Stimulated activated CD8-positive, alpha-beta memory T cell treated with anti-CD3 and anti-CD28 coated beads, Interleukin-12 subunit alpha, Interleukin-12 subunit beta, amount 100 ng/mL, for 24 hours (primary cell): Measurements from ENCODE around the gene CDC42EP3.

ENCODE experiments used
- DNase-seq: peaks from one replicate; pipeline ENCODE4 v3.0.0-alpha.2; 2020; ENCODE audit errors: extremely low read depth

CDC42EP3 gene

DNA sequence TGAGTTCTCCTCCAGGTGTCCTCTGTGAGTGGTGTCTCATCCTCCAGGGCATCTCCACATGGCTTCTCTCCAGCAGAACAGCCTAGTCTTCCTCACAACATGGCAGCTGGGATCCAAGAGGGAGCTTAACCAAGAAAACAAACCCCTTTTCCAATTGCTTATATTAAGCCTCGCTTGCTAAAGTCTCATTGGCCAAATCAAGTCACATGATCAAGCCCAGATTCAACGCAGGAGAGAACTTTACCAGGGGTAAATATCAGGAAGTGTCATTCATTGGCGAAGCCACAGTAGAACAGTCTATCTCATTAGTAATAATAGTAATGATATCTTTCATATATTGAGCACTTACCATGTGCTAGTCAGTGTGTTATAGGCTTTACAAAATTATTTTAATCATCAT, 53.1 kb downstream of the CDC42EP3 start:
- DNase-seq = no peak

DNA sequence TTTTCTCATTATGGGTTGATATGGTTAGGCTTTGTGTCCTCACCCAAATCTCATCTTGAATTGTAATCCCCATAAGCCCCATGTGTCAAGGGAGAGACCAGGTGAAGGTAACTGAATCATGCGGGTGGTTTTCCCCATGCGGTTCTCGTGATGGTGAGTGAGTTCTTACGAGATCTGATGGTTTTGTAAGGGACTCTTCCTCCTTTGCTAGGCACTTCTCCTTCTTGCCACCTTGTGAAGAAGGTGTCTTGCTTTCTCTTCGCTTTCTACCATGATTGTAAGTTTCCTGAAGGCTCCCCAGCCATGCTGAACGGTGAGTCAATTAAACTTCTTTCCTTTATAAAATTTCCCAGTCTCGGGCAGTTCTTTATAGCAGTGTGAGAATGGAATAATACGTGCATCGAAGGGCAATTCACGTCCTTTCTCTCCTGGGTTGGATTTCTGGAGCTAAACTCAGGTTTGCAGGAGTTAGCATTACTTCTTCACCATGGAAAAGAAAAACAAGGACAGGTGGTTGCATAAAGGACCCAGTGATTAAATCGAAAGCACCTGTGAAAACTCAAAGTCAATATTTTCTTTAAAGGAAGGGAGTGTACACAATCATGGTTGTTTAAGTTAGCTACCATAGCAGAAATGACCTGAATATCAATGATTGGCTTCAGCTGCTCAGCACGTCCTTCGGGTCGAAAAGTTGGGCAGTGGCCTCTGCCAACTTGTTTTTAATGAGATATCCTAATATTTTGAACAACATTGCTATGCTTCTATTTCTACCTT, 54.1 kb downstream of the CDC42EP3 start:
- DNase-seq = no peak

DNA sequence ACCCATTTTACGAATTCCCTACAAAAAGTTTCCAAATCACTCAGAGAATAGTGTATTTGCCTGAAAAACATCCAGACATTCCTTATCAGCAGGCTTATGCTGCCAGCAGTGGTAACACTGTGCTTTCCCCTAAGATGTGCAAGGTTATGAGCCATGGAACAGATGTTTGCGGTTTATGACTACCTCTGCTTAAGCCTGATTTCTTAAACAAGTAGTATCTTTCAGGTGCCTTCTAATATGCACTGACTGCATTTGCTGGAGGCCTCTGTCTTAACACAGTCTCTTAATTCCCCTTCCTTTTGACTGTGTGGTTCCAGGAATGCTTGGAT, 54.8 kb downstream of the CDC42EP3 start:
- no peak for DNase-seq

DNA sequence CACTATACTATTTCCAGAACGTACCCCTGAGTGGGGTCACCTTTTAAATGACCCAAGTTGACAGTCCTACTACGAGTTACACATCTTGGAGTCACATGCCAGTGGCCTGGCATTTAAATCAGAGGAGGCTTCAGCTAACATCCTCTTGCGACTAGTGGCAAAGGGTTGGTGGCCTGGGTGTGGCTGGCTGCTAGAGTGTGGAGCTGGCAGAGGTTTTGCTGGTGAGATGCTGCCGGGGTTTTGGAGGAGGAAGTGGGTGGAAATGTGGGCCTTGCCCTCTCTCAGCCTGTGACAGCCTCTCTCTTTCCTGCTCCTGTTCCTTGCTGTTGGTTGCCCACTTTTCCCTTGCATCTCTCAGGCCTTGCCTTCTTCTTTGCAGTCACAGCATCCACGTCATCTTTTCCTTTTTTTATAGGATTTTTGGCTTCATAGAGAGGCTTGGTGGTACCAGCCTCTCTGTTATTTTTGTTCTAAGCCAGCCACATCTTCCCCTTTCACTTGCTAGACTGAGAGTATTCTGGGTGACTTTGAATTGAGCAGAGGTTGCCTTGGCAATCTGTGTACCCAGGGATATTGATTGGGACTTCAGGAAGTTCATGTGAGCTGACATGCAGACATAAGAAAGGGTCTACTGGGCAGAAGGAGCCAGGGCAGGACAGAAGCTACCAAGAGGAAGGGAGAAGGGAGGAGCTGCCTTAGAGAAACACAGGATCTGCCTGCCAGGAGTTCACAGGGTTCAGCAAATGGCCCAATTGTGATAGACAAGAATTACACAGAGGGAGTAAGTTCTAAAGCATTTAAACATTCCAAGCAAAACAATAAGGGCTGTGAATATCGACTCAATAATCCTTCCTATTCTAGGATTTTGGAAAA, 55.4 kb downstream of the CDC42EP3 start:
- no peak for DNase-seq

DNA sequence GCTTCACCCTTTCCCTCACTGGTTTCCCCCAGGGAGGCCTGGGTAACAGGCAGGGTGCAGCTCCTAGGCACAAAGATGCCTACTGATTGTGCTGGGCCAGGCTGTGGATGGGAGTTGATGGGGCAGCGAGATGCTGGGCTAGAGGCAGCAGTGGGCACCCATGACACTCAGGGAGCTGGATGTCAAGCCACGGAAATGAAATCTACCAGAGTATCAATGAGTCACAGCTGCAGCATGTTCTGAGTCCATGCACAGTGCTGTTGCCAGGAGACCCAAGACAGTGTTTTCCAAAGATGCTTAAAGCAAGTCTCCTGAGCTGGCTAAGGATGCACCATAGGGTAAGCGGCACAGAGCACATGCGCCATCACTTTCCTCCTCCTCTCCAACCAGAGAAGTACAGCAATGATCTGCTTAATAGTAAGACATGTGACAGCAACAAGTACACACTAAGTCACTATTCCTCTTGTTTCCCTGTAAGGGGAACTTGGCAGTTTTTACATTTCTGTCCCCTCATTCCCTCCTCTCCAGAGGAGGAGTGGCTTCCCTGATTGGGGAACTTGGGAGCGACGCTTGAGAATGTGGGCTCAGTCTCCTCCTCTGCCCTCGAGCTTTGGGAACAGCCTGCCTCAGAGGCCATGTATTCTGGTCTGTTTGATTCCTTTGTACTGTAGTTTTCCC, 57.2 kb downstream of the CDC42EP3 start:
- no peak for DNase-seq

DNA sequence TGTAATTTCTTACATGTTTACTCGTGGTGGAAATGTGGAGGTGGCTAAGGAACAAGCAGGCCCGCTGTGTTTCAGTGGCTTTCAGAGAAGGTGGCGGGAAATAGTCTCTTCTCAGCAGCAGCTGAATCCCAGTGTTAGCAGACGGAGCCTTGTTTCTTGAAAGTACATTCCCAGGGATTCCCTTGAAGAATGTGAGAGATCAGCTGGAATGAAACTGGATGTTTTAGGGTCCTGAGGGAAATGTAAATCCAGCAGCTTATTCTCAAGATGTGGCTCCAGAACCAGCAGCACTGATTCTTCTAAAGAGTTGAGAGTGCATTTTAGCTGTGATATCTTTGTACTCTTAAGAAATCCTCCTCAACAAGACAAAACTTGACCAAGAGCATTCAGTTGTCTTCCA, 59.1 kb downstream of the CDC42EP3 start:
- no peak for DNase-seq

DNA sequence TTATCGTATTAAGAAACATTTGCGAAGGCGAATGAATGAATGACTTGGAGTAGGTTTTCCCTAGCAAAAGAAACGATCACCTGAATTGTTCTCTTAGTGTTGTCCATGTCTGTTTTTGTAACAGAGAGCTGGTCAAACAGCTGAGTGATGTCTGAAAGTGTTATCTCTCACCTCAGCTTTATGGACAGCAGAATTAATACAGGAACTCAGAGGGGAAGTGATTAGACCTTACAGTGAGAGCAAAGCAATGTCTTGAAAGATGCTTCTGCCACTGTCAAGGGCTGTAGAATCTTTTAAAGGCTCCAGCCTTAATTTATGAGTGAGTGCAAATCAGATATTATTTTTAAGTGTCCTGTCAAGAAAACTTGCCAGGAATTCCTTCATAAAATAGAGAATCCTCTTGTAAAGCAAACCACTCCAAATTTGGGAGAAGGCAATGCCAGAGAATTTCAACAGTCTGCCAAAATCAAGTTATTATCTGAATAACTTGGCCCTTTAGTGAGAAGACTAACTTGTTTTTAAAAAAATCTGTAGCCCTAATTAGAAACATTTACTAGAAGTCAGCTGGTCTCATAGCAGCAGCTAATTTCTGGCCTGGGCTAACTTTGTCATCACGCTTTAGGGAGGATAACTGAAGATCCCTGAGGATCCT, 60.7 kb downstream of the CDC42EP3 start:
- no peak for DNase-seq

DNA sequence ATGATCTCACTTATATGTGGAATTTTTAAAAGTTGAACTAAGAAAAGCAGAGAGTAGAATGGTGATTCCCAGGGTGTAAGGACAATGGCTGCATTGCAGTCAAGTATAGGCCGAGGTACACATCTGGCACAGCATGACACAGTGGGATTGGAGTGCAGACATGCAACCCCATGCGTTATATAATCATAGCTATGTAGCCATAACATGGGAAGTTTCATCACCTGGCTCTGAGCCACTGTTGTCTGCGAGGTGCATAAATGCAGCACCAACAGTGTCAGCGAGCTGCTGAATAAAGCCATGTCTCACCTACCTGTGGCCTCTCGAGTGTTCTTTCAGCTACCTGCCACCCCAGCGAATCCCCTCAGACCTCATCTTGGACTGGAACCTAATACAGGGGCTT, 61.7 kb downstream of the CDC42EP3 start:
- DNase-seq = no peak

DNA sequence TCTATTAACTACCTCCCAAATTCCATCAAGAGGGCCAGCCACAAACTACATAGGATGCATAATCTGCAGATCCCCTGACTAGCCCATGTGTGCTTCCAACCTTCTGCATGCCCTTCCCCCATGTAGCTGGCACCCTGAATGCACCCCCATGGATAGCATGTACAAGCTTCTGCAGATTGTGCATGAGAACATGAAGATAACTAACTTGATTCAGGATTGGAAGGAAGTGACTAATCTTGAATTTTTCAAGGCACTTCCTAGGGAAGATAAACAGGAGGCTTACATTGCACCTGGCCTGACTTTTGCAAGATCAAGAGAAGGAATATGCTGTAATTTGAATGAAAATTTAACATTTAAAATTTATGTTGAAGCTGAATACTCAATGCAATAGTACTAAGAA, 66.7 kb downstream of the CDC42EP3 start:
- DNase-seq = no peak

DNA sequence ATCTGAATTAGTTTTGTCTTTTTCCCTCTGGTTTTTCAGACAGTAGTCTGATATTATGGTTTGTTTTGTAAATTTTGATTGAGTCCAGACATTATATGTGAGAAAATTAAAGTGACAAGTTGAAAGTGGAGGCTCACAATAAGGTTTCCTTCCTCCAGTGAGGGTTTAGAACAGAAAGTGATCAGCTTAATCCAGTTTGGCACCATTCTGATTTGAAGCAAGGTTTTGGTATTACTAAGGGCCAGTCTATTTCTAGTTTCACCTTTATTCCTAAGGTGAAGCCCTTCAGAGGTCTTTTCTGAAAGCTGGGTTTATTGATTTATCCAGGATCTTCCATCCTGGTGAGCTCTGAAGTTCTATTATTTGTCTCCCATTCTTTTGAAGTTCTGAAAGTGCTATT, 68.7 kb downstream of the CDC42EP3 start:
- DNase-seq = no peak

DNA sequence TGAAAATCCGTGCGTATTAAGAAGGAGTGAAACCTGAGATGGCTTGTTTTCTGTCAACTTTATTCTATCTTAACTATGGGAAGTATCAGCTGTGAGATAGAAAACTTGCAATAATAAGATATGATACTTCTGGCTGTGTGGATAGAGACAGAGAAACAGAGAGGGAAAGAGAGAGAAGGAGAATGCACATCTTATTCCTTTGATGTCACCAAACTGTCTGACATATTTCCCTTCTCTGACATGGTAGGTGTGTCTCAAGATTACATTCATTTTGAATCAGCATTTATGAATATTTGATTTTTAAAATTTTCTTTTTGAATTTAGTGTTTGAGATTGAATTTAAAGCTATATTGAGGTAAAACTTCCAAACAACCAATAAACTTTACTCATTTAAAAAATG, 69.4 kb downstream of the CDC42EP3 start:
- DNase-seq = no peak

DNA sequence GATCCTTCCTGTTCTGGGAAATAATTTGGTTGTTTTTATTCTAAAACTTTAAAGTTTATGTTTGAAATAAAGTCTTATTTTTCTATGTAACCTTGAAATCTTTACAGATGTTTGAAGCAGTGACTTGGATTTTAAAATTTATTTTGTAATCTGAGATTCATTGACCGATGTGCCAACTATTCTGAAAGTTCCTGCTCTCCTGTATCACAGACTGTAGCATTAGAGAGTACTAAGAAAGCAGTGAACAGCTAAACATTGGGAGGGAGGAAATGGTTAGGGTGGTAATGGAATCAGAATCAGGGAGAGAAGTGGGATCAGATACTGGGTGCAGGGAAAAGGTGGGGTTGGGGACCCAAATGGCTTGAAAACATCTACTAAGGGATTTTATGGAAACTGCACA, 69.9 kb downstream of the CDC42EP3 start:
- no peak for DNase-seq

DNA sequence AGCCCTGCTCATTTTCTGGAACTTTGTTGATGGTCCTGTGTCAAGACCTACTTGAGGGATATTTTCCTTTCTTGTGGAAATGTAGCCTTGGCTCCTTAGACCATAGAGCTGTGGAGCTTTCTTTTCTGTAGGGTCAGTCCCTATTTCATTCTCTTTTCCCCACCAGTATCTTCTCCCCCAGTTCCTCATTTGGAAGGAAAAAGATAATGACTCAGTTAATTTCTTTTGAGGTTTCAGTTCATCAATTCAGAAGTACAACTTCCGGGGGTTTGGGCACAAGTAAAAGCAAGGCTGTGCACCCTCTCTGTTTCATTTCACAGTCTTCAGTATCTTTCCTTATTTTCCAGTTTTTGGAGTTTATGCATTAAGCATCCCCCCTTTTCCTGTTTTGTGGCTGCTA, 70.7 kb downstream of the CDC42EP3 start:
- no peak for DNase-seq

DNA sequence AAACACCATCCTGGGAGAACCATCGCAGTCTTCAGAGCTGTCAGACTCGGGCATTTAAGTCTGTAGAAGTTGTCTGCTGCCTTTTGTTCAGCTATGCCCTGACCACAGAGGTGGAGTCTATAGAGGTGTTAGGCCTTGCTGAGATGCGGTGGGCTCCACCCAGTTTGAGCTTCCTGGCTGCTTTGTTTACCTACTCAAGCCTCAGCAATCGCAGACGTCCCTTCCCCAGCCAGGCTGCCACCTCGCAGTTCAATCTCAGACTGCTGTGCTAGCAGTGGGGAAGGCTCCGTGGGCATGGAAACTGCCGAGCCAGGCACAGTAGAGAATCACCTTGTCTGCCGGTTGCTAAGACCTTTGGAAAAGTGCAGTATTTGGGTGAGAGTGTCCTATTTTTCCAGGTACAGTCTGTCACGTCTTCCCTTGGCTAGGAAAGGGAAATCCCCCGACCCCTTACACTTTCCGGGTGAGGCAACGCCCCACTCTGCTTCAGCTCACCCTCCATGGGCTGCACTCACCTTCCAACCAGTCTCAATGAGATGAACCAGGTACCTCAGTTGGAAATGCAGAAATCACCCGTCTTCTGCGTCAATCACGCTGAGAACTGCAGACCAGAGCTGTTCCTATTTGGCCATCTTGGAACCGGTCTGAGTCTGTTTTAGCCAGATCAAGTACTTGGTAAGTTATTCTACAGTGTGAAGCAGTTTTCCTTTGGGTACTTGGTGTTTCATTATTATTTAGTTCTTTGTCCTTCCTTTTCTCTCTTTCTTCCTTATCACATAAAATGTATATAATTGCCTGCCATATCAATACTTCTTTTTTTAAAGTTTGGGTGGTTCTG, 71.5 kb downstream of the CDC42EP3 start:
- DNase-seq = no peak

DNA sequence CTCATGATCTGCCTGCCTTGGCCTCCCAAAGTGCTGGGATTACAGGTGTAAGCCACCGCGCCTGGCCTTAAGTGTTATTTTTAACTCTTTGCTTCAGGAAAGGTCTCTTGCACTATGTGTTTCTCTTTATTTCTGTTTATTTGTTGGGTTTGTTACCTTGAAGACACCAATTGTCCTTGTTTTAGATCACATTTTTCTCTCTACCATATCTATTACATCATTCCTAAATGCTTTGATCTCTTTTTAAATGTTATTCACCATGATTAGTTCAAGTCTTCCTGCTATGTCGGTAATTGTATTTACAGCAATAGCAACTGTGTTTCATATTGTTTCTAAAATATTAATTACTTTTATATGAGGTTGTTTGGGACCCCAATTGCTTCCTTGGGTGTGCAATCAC, 77.7 kb downstream of the CDC42EP3 start:
- no peak for DNase-seq

DNA sequence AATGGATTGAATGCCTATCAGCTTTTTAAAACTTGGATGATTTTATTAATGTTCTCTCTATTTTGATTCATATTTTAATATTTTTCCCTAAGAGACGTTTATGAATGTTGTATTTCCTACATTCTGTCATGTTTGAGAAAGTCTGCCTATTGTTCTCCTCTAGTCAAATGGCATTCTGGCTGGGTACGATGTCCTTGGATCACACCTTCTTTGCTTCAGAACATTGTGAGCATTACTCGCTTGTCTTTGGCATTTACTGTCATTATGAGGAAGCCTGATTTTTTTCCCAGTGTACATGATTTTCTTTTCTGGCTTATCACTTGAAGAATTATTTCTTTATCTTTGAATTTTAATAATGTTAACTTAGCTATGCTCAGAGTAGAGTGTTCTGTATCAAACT, 78.4 kb downstream of the CDC42EP3 start:
- DNase-seq = no peak
